H1 (cell line): Measurements from ENCODE around the gene PPID. TPM values are rescaled to one million over a fixed set of nuclear protein-coding genes. Genes with fewer than 3 reads are reported as not detected.
"Not testable (repeated sequence)": the region's sequence is repeated elsewhere in the genome, so short reads cannot be mapped to it uniquely, and the experiment has no call there.

Experiments
- CTCF ChIA-PET: fragments of 300-600 bp; sonication (Branson Sonifier 250); formaldehyde crosslinking; loops from one replicate; lab custom pipeline; 2021; ENCODE audit not compliant: partially characterized antibody; lab: Charles Lee
- POLR2A ChIA-PET: fragments of 300-600 bp; sonication (Branson Sonifier 250); formaldehyde crosslinking; loops from one replicate; lab custom pipeline; 2021; ENCODE audit warnings: inconsistent platforms; ENCODE audit not compliant: partially characterized antibody; lab: Charles Lee
- DNase-seq, 2 experiments: peaks; one replicate each; pipeline versions ENCODE4 v3.0.0 to v3.0.0-alpha.2; 2010 to 2022; ENCODE audit warnings: low spot score in 2 of 2, low read depth in 1 of 2, mixed read lengths in 1 of 2
- FAIRE-seq: peaks from 2 replicates; lab custom pipeline; 2011; peaks lifted over from hg19 to GRCh38; lab: Jason Lieb, UNC
- H2AFZ ChIP-seq: 2 replicates; pipeline ENCODE4 v1.8.1; 2012; ENCODE audit warnings: low read length, inconsistent platforms
- H2AK5ac ChIP-seq: 2 replicates; pipeline ENCODE4 v1.6.1; 2013; ENCODE audit warnings: low read depth, low read length
- H2BK120ac ChIP-seq: replicated peaks from 2 replicates; pipeline ENCODE3; 2013; ENCODE audit warnings: low read depth, low read length, inconsistent platforms
- H2BK12ac ChIP-seq: 2 replicates; pipeline ENCODE4 v1.6.1; 2013; ENCODE audit warnings: low read depth, low read length
- H2BK15ac ChIP-seq: 2 replicates; pipeline ENCODE4 v1.6.1; 2013; ENCODE audit warnings: low read length
- H2BK20ac ChIP-seq: 2 replicates; pipeline ENCODE4 v1.6.1; 2013; ENCODE audit warnings: low read length
- H2BK5ac ChIP-seq: 2 replicates; pipeline ENCODE4 v1.6.1; 2013; ENCODE audit warnings: low read depth, low read length
- H3K14ac ChIP-seq: 2 replicates; pipeline ENCODE4 v1.6.1; 2013; ENCODE audit warnings: inconsistent platforms; ENCODE audit not compliant: insufficient read length
- H3K18ac ChIP-seq: 2 replicates; pipeline ENCODE4 v1.6.1; 2013; ENCODE audit warnings: low read length; ENCODE audit errors: extremely low read depth
- H3K23ac ChIP-seq: 2 replicates; pipeline ENCODE4 v1.6.1; 2013; ENCODE audit warnings: inconsistent platforms; ENCODE audit not compliant: insufficient read length
- H3K23me2 ChIP-seq: 2 replicates; pipeline ENCODE4 v1.6.1; 2013; ENCODE audit warnings: low read depth, low read length
- H3K27ac ChIP-seq: 2 replicates; pipeline ENCODE4 v1.6.1; 2011; ENCODE audit warnings: low read depth, low read length, inconsistent platforms
- H3K27me3 ChIP-seq, 4 experiments: replicated peaks in 1 of 4; 1 replicate in 1 of 4; 2 replicates in 3 of 4; pipeline versions ENCODE4 v1.6.1 to v1.8.1; 2011 to 2013; ENCODE audit warnings: low read length in 3 of 4, mild to moderate bottlenecking in 3 of 4, inconsistent platforms in 2 of 4, mixed read lengths in 2 of 4, moderate library complexity in 1 of 4; ENCODE audit not compliant: control insufficient read depth in 3 of 4, insufficient read depth in 3 of 4; ENCODE audit errors: extremely low read depth in 1 of 4
- H3K36me3 ChIP-seq, 4 experiments: 2 replicates each; pipeline versions ENCODE4 v1.6.1 to v1.8.1; 2011 to 2013; ENCODE audit warnings: mild to moderate bottlenecking in 4 of 4, low read length in 3 of 4, moderate library complexity in 2 of 4, control low read depth in 1 of 4, inconsistent platforms in 1 of 4; ENCODE audit not compliant: insufficient read depth in 4 of 4, control insufficient read depth in 2 of 4
- H3K4ac ChIP-seq: replicated peaks from 2 replicates; pipeline ENCODE3; 2013; ENCODE audit warnings: low read length, low read depth, mixed read lengths, inconsistent platforms; ENCODE audit not compliant: insufficient read length
- H3K4me1 ChIP-seq, 4 experiments: replicated peaks in 1 of 4; 1 replicate in 1 of 4; 2 replicates in 3 of 4; pipeline versions ENCODE4 v1.6.1 to v1.8.1; 2011 to 2013; ENCODE audit warnings: low read length in 3 of 4, inconsistent platforms in 2 of 4, mixed read lengths in 1 of 4; ENCODE audit not compliant: insufficient read depth in 4 of 4, control insufficient read depth in 3 of 4
- H3K4me2 ChIP-seq, 2 experiments: 2 replicates each; pipeline versions ENCODE4 v1.6.1 to v1.8.1; 2011 to 2013; ENCODE audit warnings: low read depth in 2 of 2, low read length in 2 of 2, control low read depth in 1 of 2, inconsistent platforms in 1 of 2, mild to moderate bottlenecking in 1 of 2; ENCODE audit not compliant: insufficient read depth in 1 of 2
- H3K4me3 ChIP-seq, 4 experiments: fragments of 200-600, 300-600 bp in 1 of 4; sonication (generic), shearing (Covaris generic), sonication (Bioruptor Twin) in 1 of 4; 2 replicates each; pipeline versions ENCODE4 v1.5.1 to v1.8.1; 2011 to 2016; ENCODE audit warnings: low read length in 4 of 4, low read depth in 3 of 4, control low read depth in 2 of 4, inconsistent platforms in 2 of 4, mild to moderate bottlenecking in 2 of 4, mixed read lengths in 1 of 4, moderate library complexity in 1 of 4; ENCODE audit not compliant: insufficient read depth in 2 of 4; ENCODE audit errors: extremely low read depth in 1 of 4
- H3K56ac ChIP-seq: replicated peaks from 2 replicates; pipeline ENCODE3; 2013; ENCODE audit warnings: low read depth, mild to moderate bottlenecking, mixed read lengths, low read length, inconsistent platforms; ENCODE audit not compliant: insufficient read length
- H3K79me1 ChIP-seq: 2 replicates; pipeline ENCODE4 v1.6.1; 2013; ENCODE audit warnings: low read depth, low read length, control low read depth
- H3K79me2 ChIP-seq, 2 experiments: 2 replicates each; pipeline versions ENCODE4 v1.6.1 to v1.8.1; 2012 to 2013; ENCODE audit warnings: low read length in 2 of 2, mild to moderate bottlenecking in 2 of 2, inconsistent platforms in 1 of 2; ENCODE audit not compliant: insufficient read depth in 2 of 2, control insufficient read depth in 1 of 2
- H3K9ac ChIP-seq, 4 experiments: replicated peaks in 1 of 4; 1 replicate in 1 of 4; 2 replicates in 3 of 4; pipeline versions ENCODE4 v1.6.1 to v1.8.1; 2011 to 2013; ENCODE audit warnings: low read depth in 3 of 4, low read length in 3 of 4, control low read depth in 2 of 4, mild to moderate bottlenecking in 2 of 4, moderate library complexity in 2 of 4, inconsistent platforms in 1 of 4; ENCODE audit errors: extremely low read depth in 1 of 4
- H3K9me3 ChIP-seq, 2 experiments: 2 replicates each; pipeline versions ENCODE4 v1.6.1 to v1.8.1; 2012 to 2013; ENCODE audit warnings: mild to moderate bottlenecking in 2 of 2, moderate library complexity in 2 of 2, control low read depth in 1 of 2, inconsistent platforms in 1 of 2, low read depth in 1 of 2, low read length in 1 of 2, mixed read lengths in 1 of 2; ENCODE audit not compliant: insufficient read depth in 2 of 2
- H4K20me1 ChIP-seq, 2 experiments: replicated peaks in 1 of 2; 2 replicates each; pipeline versions ENCODE3 to v1.8.1; 2011 to 2013; ENCODE audit warnings: inconsistent platforms in 2 of 2, low read length in 2 of 2, mild to moderate bottlenecking in 1 of 2; ENCODE audit not compliant: insufficient read depth in 2 of 2, control insufficient read depth in 1 of 2
- H4K5ac ChIP-seq: 2 replicates; pipeline ENCODE4 v1.6.1; 2013; ENCODE audit warnings: low read length, low read depth, mixed read lengths, inconsistent platforms; ENCODE audit not compliant: insufficient read length
- H4K8ac ChIP-seq: 2 replicates; pipeline ENCODE4 v1.8.0; 2013; ENCODE audit warnings: mild to moderate bottlenecking, moderate library complexity, low read length, inconsistent platforms; ENCODE audit not compliant: insufficient read depth; ENCODE audit errors: extremely low read depth
- H4K91ac ChIP-seq: replicated peaks from 2 replicates; pipeline ENCODE3; 2013; ENCODE audit warnings: low read length, mixed read lengths, inconsistent platforms; ENCODE audit not compliant: insufficient read length
- WGBS, 2 experiments: shearing (Covaris generic) in 1 of 2; methylation state at CpG; one replicate each; pipeline versions ENCODE4 v1.1.6 to v1.1.7; 2013 to 2015; ENCODE audit warnings: low lambda C conversion rate in 2 of 2, mixed read lengths in 2 of 2, inconsistent platforms in 1 of 2, low coverage in 1 of 2, missing lambda C conversion rate in 1 of 2; ENCODE audit not compliant: insufficient replicate concordance in 2 of 2, insufficient coverage in 1 of 2, insufficient read length in 1 of 2; ENCODE audit errors: extremely low coverage in 1 of 2, missing lambda C conversion rate in 1 of 2; 5-methylcytosine and 5-hydroxymethylcytosine counted together
- polyA plus RNA-seq, 7 experiments: library from polyadenylated mRNA; depleted of rRNA in 3 of 7; stranded (reverse) in 5 of 7; unstranded in 2 of 7; fragments of >200 nt in 5 of 7; fragments of 200-250 nt in 2 of 7; gene quantifications; 1 replicate in 5 of 7; 2 replicates in 1 of 7; 4 replicates in 1 of 7; pipeline versions ENCODE4 v1.2.1 to v1.2.3, GENCODE V29; 2011 to 2013; ENCODE audit warnings: missing spikeins in 2 of 7, mixed read lengths in 2 of 7
- small RNA-seq: library from polyadenylated mRNA; stranded (forward); fragments of <200 nt; extraction: miRNeasy Mini kit (QIAGEN cat#:217004); gene quantifications from one replicate; pipeline ENCODE3, GENCODE V24; 2013; ENCODE audit not compliant: insufficient read depth
- total RNA-seq: library from RNA; stranded (reverse); fragmentation: NEBNext Ultra II Directional; extraction: Animal tissue kit (Norgen Biotek cat#: 25700); gene quantifications from 2 replicates; pipeline ENCODE4 v1.2.1, GENCODE V29; 2021

The PPID gene
- total and polyA plus RNA-seq, 2 of the 8 experiments (the other 6 are each of a cell fraction or from before 2014, with no cell fraction given): 20.2 to 53.2 TPM

GRCh38 chr4:158663255-158663654 lies 59.9 kb downstream of the PPID start:
- H2AFZ ChIP-seq, H3K9me3 ChIP-seq, H4K8ac ChIP-seq, H3K4me1 ChIP-seq, H3K14ac ChIP-seq, DNase-seq, H3K27me3 ChIP-seq, CTCF ChIA-PET, H3K23ac ChIP-seq, H2BK120ac ChIP-seq, H3K4me2 ChIP-seq, H3K36me3 ChIP-seq, H2BK12ac ChIP-seq, H4K5ac ChIP-seq, H3K56ac ChIP-seq, H4K20me1 ChIP-seq, H3K27ac ChIP-seq, H3K4me3 ChIP-seq, H3K18ac ChIP-seq, FAIRE-seq, H2BK15ac ChIP-seq, H3K79me1 ChIP-seq, H2AK5ac ChIP-seq, H3K4ac ChIP-seq, H4K91ac ChIP-seq, H2BK20ac ChIP-seq, H3K23me2 ChIP-seq, H3K9ac ChIP-seq, POLR2A ChIA-PET, H2BK5ac ChIP-seq: not testable (repeated sequence)
- H3K79me2 ChIP-seq: peaks cover 0 to 17% of the 10 kb centered on the region in 2 experiments; a peak in 2 of 4 replicates
- WGBS, 2 experiments: 72% methylated on average over 4 of the region's 4 CpGs; no CpG with 5 or more reads in 1 of the 2 experiments

Small RNAs within 50 kb of the gene (small RNA-seq; reads per million reads assigned to genes)
- not detected for gene RF00012

Other genes with a start within 250 kb of the PPID start
- gene RXFP1, start 201.5 kb downstream of the PPID start, total RNA-seq: 0.56 and 0.57 TPM in 2 replicates
- 0.13 and 0.14 TPM in 2 replicates for gene RXFP1, start 201.5 kb downstream of the PPID start, polyA plus RNA-seq (2011; rRNA removed)
- gene C4orf46, start 51.5 kb downstream of the PPID start, total RNA-seq: 27.3 and 28.6 TPM in 2 replicates
- 11.8 and 19.8 TPM in 2 replicates for gene C4orf46, start 51.5 kb downstream of the PPID start, polyA plus RNA-seq (2011; rRNA removed)
- gene ETFDH, start 51.1 kb downstream of the PPID start, total RNA-seq: 15.7 and 16.1 TPM in 2 replicates
- gene ETFDH, start 51.1 kb downstream of the PPID start, polyA plus RNA-seq (2011; rRNA removed): 10.8 and 11.3 TPM in 2 replicates
- gene FNIP2, start 45.6 kb upstream of the PPID start, total RNA-seq: 13.0 and 13.4 TPM in 2 replicates
- 3.6 and 4.0 TPM in 2 replicates for gene FNIP2, start 45.6 kb upstream of the PPID start, polyA plus RNA-seq (2011; rRNA removed)